Stimulated activated naive CD8-positive, alpha-beta T cell treated with anti-CD3 and anti-CD28 coated beads, Interleukin-15, amount 100 ng/mL, for 72 hours (primary cell): ENCODE results near the gene ZSCAN18.

ENCODE experiments used
- ATAC-seq: fragments of 150-1000 bp; cut with Tn5 transposase; 2 replicates; pipeline ENCODE4 v1.10.0; 2021; ENCODE audit warnings: mild to moderate bottlenecking, moderate library complexity
- DNase-seq, 2 donors: peaks; one replicate each; pipeline ENCODE4 v3.0.0; 2021 to 2022
- H3K27ac Mint-ChIP-seq, 2 donors: one replicate each; pipeline ENCODE4 v1.8.0; 2022; ENCODE audit warnings: mild to moderate bottlenecking in 2 of 2, mixed read lengths in 2 of 2, moderate library complexity in 2 of 2
- H3K27me3 Mint-ChIP-seq: one replicate; pipeline ENCODE4 v1.8.0; 2022; ENCODE audit warnings: mixed read lengths
- H3K4me1 Mint-ChIP-seq: one replicate; pipeline ENCODE4 v1.8.0; 2022; ENCODE audit warnings: mild to moderate bottlenecking, mixed read lengths
- H3K4me3 Mint-ChIP-seq, 2 donors: one replicate each; pipeline ENCODE4 v1.8.0; 2022; ENCODE audit warnings: mild to moderate bottlenecking in 2 of 2, mixed read lengths in 2 of 2, moderate library complexity in 1 of 2
- H3K9me3 Mint-ChIP-seq, 2 donors: one replicate each; pipeline ENCODE4 v1.8.0; 2022; ENCODE audit warnings: mixed read lengths in 2 of 2

ZSCAN18 gene

DNA sequence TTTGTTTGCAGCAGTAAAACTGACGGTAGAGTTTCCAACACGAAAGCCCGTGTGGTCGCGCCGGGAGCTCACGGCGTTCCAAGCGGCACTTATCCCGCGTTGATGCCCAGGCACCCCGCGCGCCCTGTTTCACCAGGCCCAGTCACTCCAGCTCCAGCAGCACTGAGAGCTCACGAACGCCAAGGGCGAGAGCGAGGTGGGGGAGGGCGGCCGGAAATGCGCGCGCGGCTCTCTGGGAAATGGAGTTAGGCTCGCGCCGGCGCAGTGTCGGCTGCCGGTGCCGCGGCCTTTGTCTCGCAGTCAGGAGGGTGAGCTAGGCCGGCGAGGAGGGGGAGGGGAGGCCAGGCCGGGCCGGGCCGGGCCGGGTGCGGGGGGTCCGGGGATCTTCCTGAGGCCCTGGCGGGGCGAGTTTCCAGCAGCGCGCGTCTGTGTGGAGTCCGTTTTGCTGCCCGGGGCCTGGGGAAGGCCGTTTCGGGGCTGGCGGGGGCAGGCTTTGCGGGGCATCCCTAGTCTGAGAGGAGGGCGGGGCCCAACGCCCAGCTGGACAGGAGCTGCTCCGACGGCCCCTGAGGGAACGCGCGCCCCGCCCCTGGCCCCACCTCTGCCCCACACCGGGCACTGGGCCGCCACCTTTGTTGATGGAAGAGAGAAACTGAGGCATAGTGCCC lies 38.9 kb downstream of the ZSCAN18 start, which contains the start of gene ZNF135:
ZNF135 (plus strand) TSS at position 280 of the 668 bp plus-strand sequence. CDS start 721 bp downstream, outside the sequence.
- peaks cover 19% of the 10 kb centered on the region for H3K4me1 Mint-ChIP-seq
- peak within 1 kb of the TSS; percentile 84 to 85 for H3K4me3 Mint-ChIP-seq
- peak; percentile 75 to 79 for DNase-seq
- H3K27me3 Mint-ChIP-seq, result peaks cover 22% of the 10 kb centered on the region
- ATAC-seq, result peak; percentile 94
- peaks cover 19 to 76% of the 10 kb centered on the region in 2 donors for H3K9me3 Mint-ChIP-seq
- peak within 1 kb of the TSS; percentile 94 to 95 for H3K27ac Mint-ChIP-seq

DNA sequence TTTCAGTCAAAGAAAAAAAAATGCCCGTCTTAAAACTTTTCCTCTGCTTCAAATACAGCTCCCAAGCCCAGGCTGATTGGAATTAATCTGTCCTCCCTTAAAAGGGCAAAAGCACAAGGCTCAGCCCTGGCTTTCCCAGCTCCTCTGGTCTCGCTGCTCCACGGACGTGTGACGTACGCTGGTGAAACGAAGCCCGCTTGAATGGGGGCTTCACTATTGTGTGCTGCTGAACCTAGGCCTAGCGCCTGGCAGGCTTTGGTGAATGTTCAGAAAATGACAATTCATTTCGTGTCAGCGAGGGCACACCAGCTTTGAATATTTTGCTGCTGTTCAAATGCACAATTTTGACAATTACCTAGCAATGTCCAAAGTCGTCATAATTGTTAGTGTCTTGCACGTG lies 39.6 kb downstream of the ZSCAN18 start:
- Mint-ChIP-seq H3K4me1 (peaks cover 19% of the 10 kb centered on the region), H3K27me3 (peaks cover 22% of the 10 kb centered on the region), H3K4me3 (peak overlapping the region; percentile 84 to 85), H3K27ac (peak overlapping the region in 1 of 2 donors; percentile 94), H3K9me3 (peaks cover 19 to 69% of the 10 kb centered on the region in 2 donors)
- no peak for DNase-seq
- no peak for ATAC-seq

DNA sequence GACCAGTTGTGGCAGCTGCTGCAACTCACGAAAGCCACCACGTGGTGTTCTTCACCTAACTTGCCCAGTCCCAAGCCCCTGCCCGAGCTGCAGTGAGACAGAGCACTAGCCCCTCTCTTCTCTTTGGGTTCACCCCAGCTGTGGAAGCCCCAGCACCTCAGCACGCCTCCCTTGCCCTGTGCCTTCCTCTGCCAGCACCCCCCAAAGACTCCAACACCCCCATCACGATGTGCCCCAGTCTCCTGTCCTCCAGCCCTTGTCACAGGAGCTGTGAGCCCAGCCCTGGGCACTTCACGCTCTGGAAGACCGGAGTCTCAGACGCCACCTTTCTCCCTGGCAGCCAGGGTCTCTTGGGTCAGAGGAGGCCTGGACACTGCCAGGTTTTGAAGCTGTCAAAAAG lies 41.2 kb downstream of the ZSCAN18 start:
- H3K4me1 Mint-ChIP-seq, result peaks cover 19% of the 10 kb centered on the region
- ATAC-seq (no peak), DNase-seq (no peak)
- H3K27ac Mint-ChIP-seq, result no peak overlapping the region
- H3K9me3 Mint-ChIP-seq, result peaks cover 23 to 72% of the 10 kb centered on the region in 2 donors
- no peak overlapping the region for H3K4me3 Mint-ChIP-seq
- peaks cover 22% of the 10 kb centered on the region for H3K27me3 Mint-ChIP-seq

DNA sequence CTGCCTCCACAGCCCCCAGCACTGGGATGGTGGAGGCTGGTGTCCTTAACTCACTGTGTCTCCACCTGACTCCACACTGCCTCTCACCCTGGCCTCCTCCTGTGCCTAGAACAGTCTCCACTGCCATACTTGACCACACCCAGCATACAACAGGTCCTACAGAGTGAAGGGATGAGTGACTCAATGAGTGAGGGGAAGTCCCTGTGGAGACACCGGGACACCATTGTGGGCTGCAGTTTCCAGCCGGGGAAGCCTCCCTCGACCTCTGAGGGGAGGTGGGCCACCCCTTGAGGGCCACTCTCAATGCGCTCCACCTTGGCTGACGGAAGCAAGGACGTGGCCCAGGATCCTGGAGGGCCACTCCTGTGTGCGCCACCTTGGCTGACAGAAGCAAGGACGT lies 41.8 kb downstream of the ZSCAN18 start:
- DNase-seq, result no peak
- Mint-ChIP-seq H3K4me3 (no peak overlapping the region), H3K9me3 (peaks cover 26 to 73% of the 10 kb centered on the region in 2 donors), H3K27ac (no peak overlapping the region), H3K27me3 (peaks cover 22% of the 10 kb centered on the region), H3K4me1 (peaks cover 19% of the 10 kb centered on the region)
- no peak for ATAC-seq

DNA sequence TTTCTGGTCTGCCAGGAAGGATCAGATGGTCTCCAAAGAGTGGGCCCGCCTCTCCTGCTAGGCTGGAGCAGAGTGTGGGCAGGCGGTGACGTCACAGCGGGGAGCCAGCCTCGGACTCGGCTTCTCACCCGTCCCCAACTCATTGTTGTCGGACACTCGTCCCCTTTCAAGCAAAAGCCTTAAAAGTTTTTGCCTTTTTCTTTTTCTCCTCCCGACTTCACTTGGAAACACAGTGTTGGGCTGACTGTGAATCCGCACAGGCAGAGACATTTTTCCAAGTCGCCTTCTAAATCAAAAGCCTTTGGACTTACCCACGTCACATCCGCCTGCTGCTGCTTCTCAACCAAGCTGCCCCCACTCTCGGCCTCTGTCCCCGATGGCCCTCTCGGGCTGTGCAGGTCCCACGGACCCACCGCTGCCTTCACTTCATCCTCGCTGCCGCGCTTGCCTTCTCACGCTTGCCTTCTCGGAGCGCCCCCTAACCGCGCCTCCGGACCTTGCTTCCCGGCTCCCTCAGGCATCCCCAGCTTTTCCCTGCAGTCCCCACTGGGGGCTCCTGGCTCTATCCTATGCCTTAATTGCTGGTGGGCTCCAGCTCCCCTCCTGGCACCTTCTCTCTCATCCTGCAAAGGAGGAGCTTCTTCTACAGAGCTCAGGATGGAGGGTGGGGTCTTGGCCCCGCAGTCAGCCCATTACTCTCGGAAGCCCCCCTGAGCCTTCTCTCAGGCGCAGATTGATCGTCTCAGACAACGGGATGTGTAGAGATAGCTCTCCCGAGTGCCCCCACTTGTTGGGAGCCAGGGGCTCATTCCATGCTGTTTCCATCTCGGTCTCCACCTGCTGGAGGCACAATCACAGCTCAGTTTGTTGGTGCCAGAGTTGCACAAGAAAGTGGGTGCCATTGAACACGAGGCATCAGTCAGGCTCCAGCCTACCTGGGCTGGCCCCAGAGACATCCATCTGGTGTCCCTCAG lies 42.8 kb downstream of the ZSCAN18 start:
- no peak overlapping the region for H3K27ac Mint-ChIP-seq
- peaks cover 22% of the 10 kb centered on the region for H3K27me3 Mint-ChIP-seq
- peaks cover 30 to 77% of the 10 kb centered on the region in 2 donors for H3K9me3 Mint-ChIP-seq
- peaks cover 18% of the 10 kb centered on the region for H3K4me1 Mint-ChIP-seq
- ATAC-seq (no peak), DNase-seq (no peak)
- H3K4me3 Mint-ChIP-seq, result peak overlapping the region; percentile 35 to 71

DNA sequence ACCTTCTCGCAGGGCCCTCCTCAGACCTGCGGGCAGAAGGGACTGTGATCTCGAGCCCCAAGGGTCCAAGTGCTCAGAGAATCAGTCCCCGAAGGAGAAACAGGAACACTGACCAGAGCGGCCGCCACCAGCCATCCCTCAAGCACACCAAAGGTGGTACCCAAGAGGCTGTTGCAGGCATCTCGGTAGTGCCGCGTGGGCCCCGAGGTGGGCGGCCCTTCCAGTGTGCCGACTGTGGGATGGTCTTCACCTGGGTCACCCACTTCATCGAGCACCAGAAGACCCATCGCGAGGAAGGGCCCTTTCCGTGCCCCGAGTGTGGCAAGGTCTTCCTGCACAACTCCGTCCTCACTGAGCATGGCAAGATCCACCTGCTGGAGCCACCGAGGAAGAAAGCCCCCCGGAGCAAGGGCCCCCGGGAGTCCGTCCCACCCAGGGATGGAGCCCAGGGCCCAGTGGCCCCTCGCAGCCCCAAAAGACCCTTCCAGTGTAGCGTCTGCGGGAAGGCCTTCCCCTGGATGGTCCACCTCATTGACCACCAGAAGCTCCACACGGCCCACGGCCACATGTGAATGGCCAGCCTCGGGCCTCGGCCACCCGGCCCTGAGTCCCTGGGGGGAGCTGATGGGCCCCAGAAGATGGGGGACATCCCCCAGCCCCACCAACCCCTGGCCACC lies 44.4 kb downstream of the ZSCAN18 start:
- no peak for DNase-seq
- H3K4me1 Mint-ChIP-seq, result peaks cover 8% of the 10 kb centered on the region
- H3K27ac Mint-ChIP-seq, result no peak overlapping the region
- H3K4me3 Mint-ChIP-seq, result no peak overlapping the region
- peaks cover 22% of the 10 kb centered on the region for H3K27me3 Mint-ChIP-seq
- peaks cover 40 to 81% of the 10 kb centered on the region in 2 donors for H3K9me3 Mint-ChIP-seq
- no peak for ATAC-seq

DNA sequence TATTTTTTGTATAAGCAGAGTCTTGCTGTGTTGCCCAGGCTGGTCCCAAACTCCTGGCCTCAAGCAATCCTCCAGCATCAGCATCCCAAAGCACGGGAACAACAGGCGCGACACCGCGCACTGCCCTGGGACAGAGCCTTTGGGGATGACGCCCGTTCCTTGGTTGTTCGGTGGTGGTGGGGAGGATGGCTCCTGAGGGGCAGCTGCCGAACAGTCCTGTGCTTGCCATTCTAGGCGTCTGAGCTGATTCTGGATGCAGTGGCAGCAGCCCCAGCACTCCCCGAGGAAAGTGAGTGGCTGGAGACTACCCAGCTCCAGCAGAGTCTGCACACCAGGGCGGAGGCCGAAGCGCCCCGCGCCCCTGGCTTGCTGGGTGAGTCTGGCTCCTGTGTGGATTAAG lies 45.8 kb downstream of the ZSCAN18 start:
- H3K4me3 Mint-ChIP-seq, result no peak overlapping the region
- peaks cover 6% of the 10 kb centered on the region for H3K4me1 Mint-ChIP-seq
- no peak overlapping the region for H3K27ac Mint-ChIP-seq
- H3K9me3 Mint-ChIP-seq, result peaks cover 40 to 78% of the 10 kb centered on the region in 2 donors
- ATAC-seq (no peak), DNase-seq (no peak)
- peaks cover 22% of the 10 kb centered on the region for H3K27me3 Mint-ChIP-seq

DNA sequence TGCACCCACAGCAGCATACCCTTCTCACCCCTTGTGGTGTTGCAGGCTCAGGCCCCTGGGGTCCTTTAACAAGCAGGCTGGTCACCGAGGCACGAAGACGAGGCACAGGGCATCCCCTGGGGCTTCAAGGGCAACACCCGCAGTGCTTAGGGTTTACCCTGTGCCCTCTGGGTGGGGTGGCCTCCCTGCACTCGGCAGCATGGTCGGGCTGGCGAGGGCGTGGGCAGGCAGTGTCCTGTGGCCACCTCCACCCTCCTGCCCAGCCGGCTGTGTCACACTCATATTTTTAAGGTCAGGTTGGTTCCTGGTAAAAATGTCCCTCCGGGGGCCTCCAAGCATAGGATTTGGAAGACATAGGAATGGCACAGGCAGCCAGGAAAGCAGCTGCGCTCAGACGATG lies 50.4 kb downstream of the ZSCAN18 start:
- Mint-ChIP-seq H3K27ac (no peak overlapping the region), H3K4me1 (no peaks in the 10 kb centered on the region), H3K9me3 (peaks cover 46 to 80% of the 10 kb centered on the region in 2 donors), H3K27me3 (no peaks in the 10 kb centered on the region), H3K4me3 (no peak overlapping the region)
- ATAC-seq, result no peak
- no peak for DNase-seq

DNA sequence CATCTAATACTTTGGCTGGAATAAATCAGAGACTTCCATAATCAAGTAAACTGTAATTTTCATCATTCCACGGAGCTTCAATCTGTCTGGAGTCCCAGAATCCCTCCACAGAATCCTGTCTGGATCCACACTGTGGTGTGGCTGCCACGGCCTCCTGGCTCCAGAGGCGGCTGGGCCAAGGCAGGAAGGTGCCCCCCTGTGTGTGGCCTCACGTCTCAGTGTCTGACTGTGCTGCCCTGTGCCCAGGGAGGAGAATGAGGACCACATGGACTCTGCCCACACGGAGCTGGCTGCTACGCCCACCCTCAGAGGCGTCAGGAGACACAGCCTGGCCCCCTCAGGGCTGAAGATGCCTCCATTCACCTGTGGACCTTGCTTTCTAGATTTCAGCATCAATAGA lies 51.2 kb downstream of the ZSCAN18 start:
- H3K9me3 Mint-ChIP-seq, result peaks cover 44 to 80% of the 10 kb centered on the region in 2 donors
- no peak for DNase-seq
- H3K4me1 Mint-ChIP-seq, result no peaks in the 10 kb centered on the region
- H3K27me3 Mint-ChIP-seq, result no peaks in the 10 kb centered on the region
- no peak overlapping the region for H3K27ac Mint-ChIP-seq
- ATAC-seq, result no peak
- no peak overlapping the region for H3K4me3 Mint-ChIP-seq

DNA sequence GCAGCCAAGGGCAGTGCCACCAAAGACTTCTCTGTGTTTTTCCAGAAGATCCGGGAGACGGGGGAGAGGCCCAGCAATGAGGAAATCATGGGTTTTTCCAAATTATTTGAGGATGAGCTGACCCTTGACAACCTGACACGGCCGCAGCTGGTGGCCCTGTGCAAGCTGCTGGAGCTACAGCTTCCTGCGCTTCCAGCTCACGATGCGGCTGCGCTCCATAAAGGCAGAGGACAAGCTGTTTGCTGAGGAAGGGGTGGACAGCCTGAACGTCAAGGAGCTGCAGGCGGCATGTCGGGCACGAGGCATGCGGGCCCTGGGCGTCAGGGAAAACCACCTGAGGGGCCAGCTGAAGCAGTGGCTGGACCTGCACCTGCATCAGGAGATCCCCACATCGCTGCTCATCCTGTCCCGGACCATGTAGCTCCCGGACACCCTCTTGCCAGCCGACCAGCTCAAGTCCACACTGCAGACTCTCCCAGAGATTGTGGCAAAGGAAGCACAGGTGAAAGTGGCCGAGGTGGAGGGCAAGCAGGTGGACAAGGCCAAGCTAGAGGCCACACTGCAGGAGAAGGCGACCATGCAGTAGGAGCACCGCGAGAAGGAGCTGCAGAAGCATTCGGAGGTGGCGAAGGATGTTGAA lies 52.5 kb downstream of the ZSCAN18 start:
- DNase-seq (no peak), ATAC-seq (no peak)
- no peaks in the 10 kb centered on the region for H3K27me3 Mint-ChIP-seq
- no peaks in the 10 kb centered on the region for H3K4me1 Mint-ChIP-seq
- peaks cover 44 to 80% of the 10 kb centered on the region in 2 donors for H3K9me3 Mint-ChIP-seq
- no peak overlapping the region for H3K4me3 Mint-ChIP-seq
- H3K27ac Mint-ChIP-seq, result peak overlapping the region in 1 of 2 donors; percentile 61

DNA sequence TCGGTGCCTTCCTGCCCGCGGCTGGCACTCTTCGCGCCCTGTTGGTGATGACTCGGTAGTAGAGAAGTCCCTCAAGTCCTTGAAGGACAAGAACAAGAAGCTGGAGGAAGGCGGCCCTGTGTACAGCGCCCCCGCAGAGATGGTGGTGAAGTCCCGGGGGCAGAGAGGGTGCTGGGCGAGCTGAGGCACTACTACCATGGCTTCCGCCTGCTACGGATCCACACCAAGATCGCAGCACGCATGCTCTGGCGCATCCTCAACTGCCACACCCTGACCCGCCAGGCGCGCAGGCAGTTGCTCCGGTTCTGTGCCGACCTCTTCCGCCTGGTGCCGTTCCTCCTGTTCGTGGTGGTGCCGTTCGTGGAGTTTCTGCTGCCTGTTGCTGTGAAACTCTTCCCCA lies 53.1 kb downstream of the ZSCAN18 start:
- Mint-ChIP-seq H3K27ac (no peak overlapping the region), H3K27me3 (no peaks in the 10 kb centered on the region), H3K9me3 (peaks cover 42 to 80% of the 10 kb centered on the region in 2 donors), H3K4me3 (no peak overlapping the region), H3K4me1 (no peaks in the 10 kb centered on the region)
- ATAC-seq (no peak), DNase-seq (no peak)

DNA sequence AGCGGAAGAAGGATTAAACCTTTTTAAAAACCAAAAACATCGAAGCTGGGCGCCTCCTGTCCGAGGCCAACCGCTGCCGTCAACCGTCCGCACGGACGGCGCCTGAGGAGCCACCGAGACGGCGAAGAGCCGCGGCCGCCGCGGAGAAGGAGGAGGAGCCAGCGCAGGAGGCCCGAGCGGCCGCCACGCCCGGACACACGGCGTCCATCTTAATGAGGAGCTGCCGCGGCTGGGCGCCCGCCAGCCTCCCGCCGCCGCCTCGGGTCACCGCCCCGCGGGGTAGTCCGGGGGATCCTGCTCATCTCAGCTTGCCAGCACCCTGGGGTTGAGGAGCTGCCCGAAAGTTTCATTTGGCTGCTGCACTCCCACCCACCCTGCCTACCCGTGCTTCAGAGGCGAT lies 53.6 kb downstream of the ZSCAN18 start:
- no peak for DNase-seq

DNA sequence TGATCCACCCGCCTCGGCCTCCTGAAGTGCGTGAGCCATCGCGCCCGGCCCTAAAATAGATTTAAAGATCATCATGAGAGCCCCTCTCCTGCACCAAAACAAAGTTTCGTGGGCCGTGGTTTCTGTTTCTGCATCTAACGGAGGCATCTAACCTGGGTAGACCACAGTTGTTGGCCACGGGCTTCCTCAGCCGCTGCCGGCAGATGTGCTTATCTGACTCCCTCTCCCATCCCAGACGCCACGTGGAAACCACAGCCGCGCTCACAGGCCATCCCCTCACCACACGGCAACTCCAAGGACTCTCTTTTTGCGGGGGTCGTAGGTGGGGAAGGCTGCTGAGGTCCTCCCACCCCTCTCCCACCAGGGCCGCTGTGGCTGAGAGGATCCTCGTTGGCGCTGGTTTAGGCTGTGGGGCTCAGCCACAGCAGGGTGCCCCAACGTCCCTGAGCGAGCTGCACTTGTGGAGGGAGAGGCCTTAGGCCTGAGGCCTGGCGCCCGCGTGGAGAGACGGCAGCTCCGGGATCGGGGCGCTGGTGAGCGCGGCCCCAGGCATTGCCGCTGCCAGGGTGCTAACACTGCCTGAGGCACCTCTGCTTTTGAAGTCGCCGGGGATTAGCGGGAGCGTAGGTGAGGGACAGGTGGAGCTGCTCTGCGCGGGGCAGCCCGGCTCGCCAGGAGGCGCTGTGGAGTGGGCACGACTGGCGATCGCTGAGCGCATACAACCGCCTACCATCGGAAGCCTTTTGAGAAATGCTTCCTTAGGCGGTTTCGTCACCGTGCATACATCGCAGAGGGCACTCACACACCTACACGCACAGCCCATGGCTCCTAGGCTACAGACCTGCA lies 55.3 kb downstream of the ZSCAN18 start:
- H3K27me3 Mint-ChIP-seq, result peaks cover 8% of the 10 kb centered on the region
- no peak for ATAC-seq
- H3K4me1 Mint-ChIP-seq, result no peaks in the 10 kb centered on the region
- H3K4me3 Mint-ChIP-seq, result no peak overlapping the region
- no peak overlapping the region for H3K27ac Mint-ChIP-seq
- DNase-seq, result no peak
- peaks cover 38 to 75% of the 10 kb centered on the region in 2 donors for H3K9me3 Mint-ChIP-seq

More for the DNA sequence above, 53.6 kb downstream of the ZSCAN18 start:
- no peaks in the 10 kb centered on the region for H3K4me1 Mint-ChIP-seq
- peaks cover 38 to 75% of the 10 kb centered on the region in 2 donors for H3K9me3 Mint-ChIP-seq
- no peaks in the 10 kb centered on the region for H3K27me3 Mint-ChIP-seq
- no peak overlapping the region for H3K4me3 Mint-ChIP-seq
- H3K27ac Mint-ChIP-seq, result no peak overlapping the region
- ATAC-seq, result no peak

DNA sequence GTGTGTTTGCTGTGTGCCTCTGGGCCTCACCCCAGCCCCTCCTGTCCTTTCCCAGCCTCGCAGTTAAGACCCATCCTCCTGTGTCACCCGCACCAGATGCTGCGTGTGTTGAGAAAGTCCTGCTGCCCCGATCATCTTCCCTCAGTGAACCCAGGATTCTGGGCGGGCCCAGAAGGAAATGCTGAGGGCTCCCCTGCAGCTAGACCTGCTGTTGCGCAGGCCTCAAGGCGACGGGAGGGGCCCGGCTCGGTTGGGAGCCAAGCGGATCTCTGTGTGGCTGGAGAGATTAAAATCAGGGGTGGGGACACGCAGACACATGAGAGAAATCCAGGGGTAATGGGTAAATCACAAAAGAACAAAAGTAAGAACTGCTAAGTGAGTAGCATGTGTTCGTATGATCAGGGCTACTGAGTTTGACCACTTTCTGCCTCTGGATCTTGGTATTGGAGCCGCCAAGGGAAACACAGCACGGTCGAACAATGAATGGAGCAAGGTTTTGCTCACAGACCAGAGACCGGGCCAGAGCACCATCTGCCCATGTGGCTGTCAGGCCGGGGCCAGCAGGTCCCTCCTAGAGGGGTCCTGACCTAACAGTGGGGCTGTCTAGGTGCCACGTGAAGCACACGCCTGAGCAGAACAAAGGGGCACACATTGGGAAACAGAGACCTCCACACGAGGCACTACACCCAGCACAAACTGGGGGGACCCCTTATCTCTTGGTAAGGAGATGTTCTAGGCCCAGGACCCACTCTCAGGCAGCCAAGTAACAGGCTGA lies 57.1 kb downstream of the ZSCAN18 start:
- Mint-ChIP-seq H3K9me3 (peaks cover 39 to 71% of the 10 kb centered on the region in 2 donors), H3K4me3 (no peak overlapping the region), H3K4me1 (no peaks in the 10 kb centered on the region), H3K27me3 (peaks cover 20% of the 10 kb centered on the region), H3K27ac (no peak overlapping the region)
- no peak for DNase-seq
- no peak for ATAC-seq
